GM12878 (cell line): Measurements from ENCODE around the gene ZDHHC22. TPM values are rescaled to one million over a fixed set of nuclear protein-coding genes. Genes with fewer than 3 reads are reported as not detected.

Experiments used
- ATAC-seq: fragments of 200-7000 bp; cut with Tn5 transposase; 3 replicates; pipeline ENCODE4 v1.9.1; 2020; ENCODE audit warnings: mild to moderate bottlenecking, moderate library complexity
- BruUV-seq: library from RNA; stranded (reverse); fragments of 400-500 nt; replicated peaks from 2 replicates; lab custom pipeline; 2021; lab: Mats Ljungman, UMichigan
- CTCF ChIA-PET: fragments of 300-600 bp; sonication (Branson Sonifier 250); formaldehyde crosslinking; extraction: SDS; loops from one replicate; lab custom pipeline; 2021; ENCODE audit warnings: inconsistent platforms; lab: Yijun Ruan, JAX
- POLR2A ChIA-PET: fragments of 350-600 bp; formaldehyde crosslinking; extraction: SDS; loops from one replicate; lab custom pipeline; 2021; ENCODE audit warnings: inconsistent platforms; lab: Charles Lee
- RAD21 ChIA-PET: fragments of 300-600 bp; sonication (Branson Sonifier 250); formaldehyde crosslinking; loops from one replicate; lab custom pipeline; 2023; ENCODE audit warnings: antibody characterized with exemption; ENCODE audit not compliant: unreplicated experiment; lab: Charles Lee
- SMC1A ChIA-PET: fragments of 300-600 bp; sonication (Branson Sonifier 250); formaldehyde crosslinking; loops from one replicate; lab custom pipeline; 2023; ENCODE audit not compliant: unreplicated experiment, uncharacterized antibody; lab: Charles Lee
- DNase-seq: peaks from one replicate; pipeline ENCODE4 v3.0.0-alpha.2; 2011; ENCODE audit warnings: low read depth, low spot score
- FAIRE-seq: peaks from 3 replicates; lab custom pipeline; 2011; peaks lifted over from hg19 to GRCh38; lab: Jason Lieb, UNC
- H2AFZ ChIP-seq: 2 replicates; pipeline ENCODE4 v1.6.0; 2011; ENCODE audit warnings: low read depth, low read length, control low read depth; ENCODE audit not compliant: control insufficient read depth
- H3K27ac ChIP-seq: 2 replicates; pipeline ENCODE4 v1.5.1; 2011; ENCODE audit warnings: control low read depth; ENCODE audit not compliant: control insufficient read depth, insufficient read depth
- H3K27me3 ChIP-seq, 2 experiments: replicated peaks in 1 of 2; 2 replicates each; pipeline versions ENCODE4 v1.6.0 to v1.6.1; 2011; ENCODE audit warnings: low read length in 1 of 2; ENCODE audit not compliant: control insufficient read depth in 2 of 2, insufficient read depth in 2 of 2
- H3K36me3 ChIP-seq, 2 experiments: 2 replicates each; pipeline ENCODE4 v1.5.1; 2011; ENCODE audit warnings: low read length in 1 of 2; ENCODE audit not compliant: control insufficient read depth in 2 of 2, insufficient read depth in 2 of 2
- H3K4me1 ChIP-seq: 2 replicates; pipeline ENCODE4 v1.6.1; 2011; ENCODE audit warnings: mild to moderate bottlenecking, low read length, moderate library complexity, mixed read lengths; ENCODE audit not compliant: control insufficient read depth, insufficient read depth
- H3K4me2 ChIP-seq: 2 replicates; pipeline ENCODE4 v1.6.0; 2011; ENCODE audit warnings: control low read depth; ENCODE audit not compliant: control insufficient read depth, insufficient read depth
- H3K4me3 ChIP-seq: fragments of 200-600 bp; sonication (generic); 2 replicates; pipeline ENCODE4 v1.5.1; 2016
- H3K79me2 ChIP-seq: 2 replicates; pipeline ENCODE4 v1.6.0; 2011; ENCODE audit warnings: low read length; ENCODE audit not compliant: control insufficient read depth, insufficient read depth
- H3K9ac ChIP-seq: 2 replicates; pipeline ENCODE4 v1.8.0; 2011; ENCODE audit warnings: low read length, control low read depth, mixed read lengths; ENCODE audit not compliant: control insufficient read depth, insufficient read depth
- H3K9me3 ChIP-seq: replicated peaks from 3 replicates; pipeline ENCODE4 v1.5.1; 2011; ENCODE audit warnings: mild to moderate bottlenecking, low read length; ENCODE audit not compliant: control insufficient read depth, insufficient read depth
- H4K20me1 ChIP-seq: 2 replicates; pipeline ENCODE4 v1.6.0; 2011; ENCODE audit not compliant: control insufficient read depth, insufficient read depth
- DPF2 ChIP-seq: fragments of 450-650 bp; IDR thresholded peaks from 2 replicates; pipeline ENCODE4 v1.6.1; 2017; ENCODE audit warnings: mild to moderate bottlenecking
- ESRRA ChIP-seq: IDR thresholded peaks from 2 replicates; pipeline ENCODE4 v1.6.1; 2012; ENCODE audit warnings: mild to moderate bottlenecking, low read length, improper control_type of control experiment
- ETV6 ChIP-seq, 2 experiments: fragments of 450-650 bp in 1 of 2; IDR thresholded peaks in 1 of 2; conservative IDR thresholded peaks in 1 of 2; 2 replicates each; pipeline ENCODE4 v1.6.1; 2014; ENCODE audit warnings: antibody characterized with exemption in 1 of 2, borderline replicate concordance in 1 of 2, low read depth in 1 of 2, mild to moderate bottlenecking in 1 of 2, moderate library complexity in 1 of 2
- GABPA ChIP-seq: IDR thresholded peaks from 2 replicates; pipeline ENCODE4 v1.6.1; 2014; ENCODE audit warnings: antibody characterized with exemption, low read depth, mild to moderate bottlenecking, inconsistent platforms
- IKZF2 ChIP-seq, 2 experiments: fragments of 450-650 bp; IDR thresholded peaks; 2 replicates each; pipeline ENCODE4 v1.6.1; 2017; ENCODE audit warnings: mild to moderate bottlenecking in 2 of 2, moderate library complexity in 2 of 2
- NFYB ChIP-seq: IDR thresholded peaks from 2 replicates; pipeline ENCODE4 v1.6.1; 2011; ENCODE audit warnings: low read depth, mild to moderate bottlenecking, low read length, improper control_type of control experiment, moderate library complexity; ENCODE audit not compliant: insufficient read depth
- RELA ChIP-seq: fragments of 450-650 bp; IDR thresholded peaks from 2 replicates; pipeline ENCODE4 v1.8.0; 2014; ENCODE audit warnings: borderline replicate concordance; ENCODE audit not compliant: partially characterized antibody
- SRF ChIP-seq, 2 experiments: IDR thresholded peaks; 2 replicates each; pipeline ENCODE4 v1.6.1; 2011; ENCODE audit warnings: low read depth in 2 of 2, low read length in 2 of 2, mild to moderate bottlenecking in 1 of 2, moderate library complexity in 1 of 2
- TARDBP ChIP-seq: IDR thresholded peaks from 2 replicates; pipeline ENCODE4 v1.6.1; 2016; ENCODE audit warnings: borderline replicate concordance
- TCF12 ChIP-seq: IDR thresholded peaks from 2 replicates; pipeline ENCODE4 v1.6.1; 2011; ENCODE audit warnings: low read depth, mild to moderate bottlenecking, low read length
- whole genome bisulfite sequencing: methylation state at CpG from one replicate; pipeline ENCODE4 v1.1.6; 2016; ENCODE audit warnings: low lambda C conversion rate; ENCODE audit not compliant: insufficient replicate concordance, insufficient coverage; ENCODE audit errors: missing lambda C conversion rate; 5-methylcytosine and 5-hydroxymethylcytosine counted together
- in situ Hi-C: fragments of 300-500 bp; cut with MboI; formaldehyde crosslinking; loops from 9 replicates; pipeline ENCODE4 v1.14.3; 2018; ENCODE audit warnings: mixed read lengths
- intact Hi-C: fragments of 100-400 bp; cut with micrococcal nuclease; formaldehyde crosslinking; loops from one replicate; pipeline ENCODE4 v1.14.2; 2022; ENCODE audit not compliant: unreplicated experiment
- polyA plus RNA-seq, 11 experiments: library from polyadenylated mRNA; depleted of rRNA in 4 of 11; unstranded in 6 of 11; stranded (reverse) in 5 of 11; fragments of >200 nt; fragmentation: Nextera tagmentation in 4 of 11; fragmentation: Illumina TruSeq in 1 of 11; extraction: Ambion mirVana in 4 of 11; extraction: Trizol in 1 of 11; gene quantifications; 1 replicate in 1 of 11; 2 replicates in 10 of 11; pipeline versions ENCODE4 v1.2.1 to v1.2.3, GENCODE V29; 2011 to 2016; ENCODE audit warnings: inconsistent platforms in 2 of 11, missing spikeins in 2 of 11, low read depth in 1 of 11
- total RNA-seq, 4 experiments: library from RNA; depleted of rRNA in 3 of 4; stranded (reverse); fragments of >200 nt in 3 of 4; fragmentation: Illumina TruSeq in 1 of 4; extraction: Trizol in 1 of 4; gene quantifications; 2 replicates each; pipeline versions ENCODE4 v1.2.1 to v1.2.3, GENCODE V29; 2013 to 2021
- TF ChIP-seq, protein P1 (sequence below): fragments of 450-650 bp; IDR thresholded peaks from 2 replicates; pipeline ENCODE4 v1.6.1; 2018; ENCODE audit warnings: mild to moderate bottlenecking, low read depth, moderate library complexity; ENCODE audit not compliant: partially characterized antibody
- TF ChIP-seq, protein P2 (sequence below): IDR thresholded peaks from 2 replicates; pipeline ENCODE4 v1.6.1; 2012; ENCODE audit warnings: mild to moderate bottlenecking, low read depth, low read length
- TF ChIP-seq, protein P3 (sequence below): IDR thresholded peaks from 2 replicates; pipeline ENCODE4 v1.6.1; 2012; ENCODE audit warnings: improper control_type of control experiment, low read depth, low read length; ENCODE audit not compliant: insufficient replicate concordance

Gene ZDHHC22
- total and polyA plus RNA-seq, 10 of the 15 experiments (the other 5 are each of a cell fraction or from before 2014, with no cell fraction given), result 0.06 TPM; not detected in 9

DNA sequence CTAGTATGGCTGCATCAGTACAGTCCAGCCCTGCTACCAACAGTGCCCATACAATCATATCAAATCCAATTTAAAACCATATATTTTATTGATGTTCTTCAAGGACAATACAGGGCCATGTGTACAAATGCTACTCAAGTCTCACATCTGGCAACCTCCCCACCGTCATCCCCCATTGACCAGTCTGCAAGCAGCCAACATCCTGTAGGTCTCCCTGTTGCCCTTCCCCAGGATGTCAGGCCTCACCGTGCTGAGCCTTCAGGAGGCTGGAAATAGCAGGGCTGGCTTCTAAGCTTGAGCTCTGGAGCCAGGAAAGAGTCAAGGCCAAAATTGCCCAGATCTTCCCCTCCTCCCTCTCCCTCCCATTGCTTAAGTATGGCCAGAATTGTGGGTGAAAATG is 10.4 kb downstream of the ZDHHC22 start:
- H3K79me2 ChIP-seq, result no peaks in the 10 kb centered on the region
- H3K36me3 ChIP-seq, result no peaks in the 10 kb centered on the region
- H3K4me3 ChIP-seq, result no peak overlapping the region
- DNase-seq (no peak), ATAC-seq (no peak), FAIRE-seq (no peak)
- POLR2A ChIA-PET, result no interaction called here
- H4K20me1 ChIP-seq, result no peaks in the 10 kb centered on the region
- CTCF ChIA-PET, result interaction anchor here (0.6 kb wide), 1 partner anchor 374 kb away, joined by 3 read pairs; no protein-coding TSS in a partner anchor
- WGBS, result 21% methylated on average over 2 of the region's 2 CpGs
- in situ Hi-C loops, result no loop called here
- no peaks in the 10 kb centered on the region for H3K4me1 ChIP-seq
- SMC1A ChIA-PET, result interaction anchor here (0.6 kb wide), 1 partner anchor 255 kb away, joined by 3 read pairs; no protein-coding TSS in a partner anchor
- H3K9ac ChIP-seq, result no peak overlapping the region
- H3K4me2 ChIP-seq, result no peak overlapping the region
- H3K27ac ChIP-seq, result no peak overlapping the region
- no TSS peak for BruUV-seq
- H3K27me3 ChIP-seq, result peaks cover 8 to 9% of the 10 kb centered on the region in 2 experiments
- H2AFZ ChIP-seq, result no peak overlapping the region
- intact Hi-C loops, result no loop called here
- RAD21 ChIA-PET, result no interaction called here
- no peaks in the 10 kb centered on the region for H3K9me3 ChIP-seq
- TF ChIP-seq SRF (IDR thresholded peaks at IDR 0.05; ENCODE audit: low read depth in 2 of 2, low read length in 2 of 2) (no peak), NFYB (no peak), TCF12 (no peak), ETV6 (conservative IDR thresholded peaks at IDR 0.05 in 1 of 2, IDR thresholded peaks at IDR 0.05 in 1 of 2; ENCODE audit: borderline replicate concordance in 1 of 2, low read depth in 1 of 2) (no peak), GABPA (no peak), DPF2 (no peak), TARDBP (no peak), RELA (no peak), ESRRA (no peak), IKZF2 (IDR thresholded peaks at IDR 0.05) (no peak)
- TF ChIP-seq, protein P1, sequence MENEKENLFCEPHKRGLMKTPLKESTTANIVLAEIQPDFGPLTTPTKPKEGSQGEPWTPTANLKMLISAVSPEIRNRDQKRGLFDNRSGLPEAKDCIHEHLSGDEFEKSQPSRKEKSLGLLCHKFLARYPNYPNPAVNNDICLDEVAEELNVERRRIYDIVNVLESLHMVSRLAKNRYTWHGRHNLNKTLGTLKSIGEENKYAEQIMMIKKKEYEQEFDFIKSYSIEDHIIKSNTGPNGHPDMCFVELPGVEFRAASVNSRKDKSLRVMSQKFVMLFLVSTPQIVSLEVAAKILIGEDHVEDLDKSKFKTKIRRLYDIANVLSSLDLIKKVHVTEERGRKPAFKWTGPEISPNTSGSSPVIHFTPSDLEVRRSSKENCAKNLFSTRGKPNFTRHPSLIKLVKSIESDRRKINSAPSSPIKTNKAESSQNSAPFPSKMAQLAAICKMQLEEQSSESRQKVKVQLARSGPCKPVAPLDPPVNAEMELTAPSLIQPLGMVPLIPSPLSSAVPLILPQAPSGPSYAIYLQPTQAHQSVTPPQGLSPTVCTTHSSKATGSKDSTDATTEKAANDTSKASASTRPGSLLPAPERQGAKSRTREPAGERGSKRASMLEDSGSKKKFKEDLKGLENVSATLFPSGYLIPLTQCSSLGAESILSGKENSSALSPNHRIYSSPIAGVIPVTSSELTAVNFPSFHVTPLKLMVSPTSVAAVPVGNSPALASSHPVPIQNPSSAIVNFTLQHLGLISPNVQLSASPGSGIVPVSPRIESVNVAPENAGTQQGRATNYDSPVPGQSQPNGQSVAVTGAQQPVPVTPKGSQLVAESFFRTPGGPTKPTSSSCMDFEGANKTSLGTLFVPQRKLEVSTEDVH, result no peak
- TF ChIP-seq, protein P2, sequence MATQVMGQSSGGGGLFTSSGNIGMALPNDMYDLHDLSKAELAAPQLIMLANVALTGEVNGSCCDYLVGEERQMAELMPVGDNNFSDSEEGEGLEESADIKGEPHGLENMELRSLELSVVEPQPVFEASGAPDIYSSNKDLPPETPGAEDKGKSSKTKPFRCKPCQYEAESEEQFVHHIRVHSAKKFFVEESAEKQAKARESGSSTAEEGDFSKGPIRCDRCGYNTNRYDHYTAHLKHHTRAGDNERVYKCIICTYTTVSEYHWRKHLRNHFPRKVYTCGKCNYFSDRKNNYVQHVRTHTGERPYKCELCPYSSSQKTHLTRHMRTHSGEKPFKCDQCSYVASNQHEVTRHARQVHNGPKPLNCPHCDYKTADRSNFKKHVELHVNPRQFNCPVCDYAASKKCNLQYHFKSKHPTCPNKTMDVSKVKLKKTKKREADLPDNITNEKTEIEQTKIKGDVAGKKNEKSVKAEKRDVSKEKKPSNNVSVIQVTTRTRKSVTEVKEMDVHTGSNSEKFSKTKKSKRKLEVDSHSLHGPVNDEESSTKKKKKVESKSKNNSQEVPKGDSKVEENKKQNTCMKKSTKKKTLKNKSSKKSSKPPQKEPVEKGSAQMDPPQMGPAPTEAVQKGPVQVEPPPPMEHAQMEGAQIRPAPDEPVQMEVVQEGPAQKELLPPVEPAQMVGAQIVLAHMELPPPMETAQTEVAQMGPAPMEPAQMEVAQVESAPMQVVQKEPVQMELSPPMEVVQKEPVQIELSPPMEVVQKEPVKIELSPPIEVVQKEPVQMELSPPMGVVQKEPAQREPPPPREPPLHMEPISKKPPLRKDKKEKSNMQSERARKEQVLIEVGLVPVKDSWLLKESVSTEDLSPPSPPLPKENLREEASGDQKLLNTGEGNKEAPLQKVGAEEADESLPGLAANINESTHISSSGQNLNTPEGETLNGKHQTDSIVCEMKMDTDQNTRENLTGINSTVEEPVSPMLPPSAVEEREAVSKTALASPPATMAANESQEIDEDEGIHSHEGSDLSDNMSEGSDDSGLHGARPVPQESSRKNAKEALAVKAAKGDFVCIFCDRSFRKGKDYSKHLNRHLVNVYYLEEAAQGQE, result no peak
- TF ChIP-seq, protein P3, sequence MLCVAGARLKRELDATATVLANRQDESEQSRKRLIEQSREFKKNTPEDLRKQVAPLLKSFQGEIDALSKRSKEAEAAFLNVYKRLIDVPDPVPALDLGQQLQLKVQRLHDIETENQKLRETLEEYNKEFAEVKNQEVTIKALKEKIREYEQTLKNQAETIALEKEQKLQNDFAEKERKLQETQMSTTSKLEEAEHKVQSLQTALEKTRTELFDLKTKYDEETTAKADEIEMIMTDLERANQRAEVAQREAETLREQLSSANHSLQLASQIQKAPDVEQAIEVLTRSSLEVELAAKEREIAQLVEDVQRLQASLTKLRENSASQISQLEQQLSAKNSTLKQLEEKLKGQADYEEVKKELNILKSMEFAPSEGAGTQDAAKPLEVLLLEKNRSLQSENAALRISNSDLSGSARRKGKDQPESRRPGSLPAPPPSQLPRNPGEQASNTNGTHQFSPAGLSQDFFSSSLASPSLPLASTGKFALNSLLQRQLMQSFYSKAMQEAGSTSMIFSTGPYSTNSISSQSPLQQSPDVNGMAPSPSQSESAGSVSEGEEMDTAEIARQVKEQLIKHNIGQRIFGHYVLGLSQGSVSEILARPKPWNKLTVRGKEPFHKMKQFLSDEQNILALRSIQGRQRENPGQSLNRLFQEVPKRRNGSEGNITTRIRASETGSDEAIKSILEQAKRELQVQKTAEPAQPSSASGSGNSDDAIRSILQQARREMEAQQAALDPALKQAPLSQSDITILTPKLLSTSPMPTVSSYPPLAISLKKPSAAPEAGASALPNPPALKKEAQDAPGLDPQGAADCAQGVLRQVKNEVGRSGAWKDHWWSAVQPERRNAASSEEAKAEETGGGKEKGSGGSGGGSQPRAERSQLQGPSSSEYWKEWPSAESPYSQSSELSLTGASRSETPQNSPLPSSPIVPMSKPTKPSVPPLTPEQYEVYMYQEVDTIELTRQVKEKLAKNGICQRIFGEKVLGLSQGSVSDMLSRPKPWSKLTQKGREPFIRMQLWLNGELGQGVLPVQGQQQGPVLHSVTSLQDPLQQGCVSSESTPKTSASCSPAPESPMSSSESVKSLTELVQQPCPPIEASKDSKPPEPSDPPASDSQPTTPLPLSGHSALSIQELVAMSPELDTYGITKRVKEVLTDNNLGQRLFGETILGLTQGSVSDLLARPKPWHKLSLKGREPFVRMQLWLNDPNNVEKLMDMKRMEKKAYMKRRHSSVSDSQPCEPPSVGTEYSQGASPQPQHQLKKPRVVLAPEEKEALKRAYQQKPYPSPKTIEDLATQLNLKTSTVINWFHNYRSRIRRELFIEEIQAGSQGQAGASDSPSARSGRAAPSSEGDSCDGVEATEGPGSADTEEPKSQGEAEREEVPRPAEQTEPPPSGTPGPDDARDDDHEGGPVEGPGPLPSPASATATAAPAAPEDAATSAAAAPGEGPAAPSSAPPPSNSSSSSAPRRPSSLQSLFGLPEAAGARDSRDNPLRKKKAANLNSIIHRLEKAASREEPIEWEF, result no peak
